GM19452 (cell line): Measurements from ENCODE around the gene TDRD12.
"Not testable (repeated sequence)": the region's sequence is repeated elsewhere in the genome, so short reads cannot be mapped to it uniquely, and the experiment has no call there.

Experiments
- ATAC-seq: cut with Tn5 transposase; IDR thresholded peaks from one replicate; pipeline ENCODE4 v1.9.1; 2021; ENCODE audit not compliant: unreplicated experiment

Gene TDRD12

DNA sequence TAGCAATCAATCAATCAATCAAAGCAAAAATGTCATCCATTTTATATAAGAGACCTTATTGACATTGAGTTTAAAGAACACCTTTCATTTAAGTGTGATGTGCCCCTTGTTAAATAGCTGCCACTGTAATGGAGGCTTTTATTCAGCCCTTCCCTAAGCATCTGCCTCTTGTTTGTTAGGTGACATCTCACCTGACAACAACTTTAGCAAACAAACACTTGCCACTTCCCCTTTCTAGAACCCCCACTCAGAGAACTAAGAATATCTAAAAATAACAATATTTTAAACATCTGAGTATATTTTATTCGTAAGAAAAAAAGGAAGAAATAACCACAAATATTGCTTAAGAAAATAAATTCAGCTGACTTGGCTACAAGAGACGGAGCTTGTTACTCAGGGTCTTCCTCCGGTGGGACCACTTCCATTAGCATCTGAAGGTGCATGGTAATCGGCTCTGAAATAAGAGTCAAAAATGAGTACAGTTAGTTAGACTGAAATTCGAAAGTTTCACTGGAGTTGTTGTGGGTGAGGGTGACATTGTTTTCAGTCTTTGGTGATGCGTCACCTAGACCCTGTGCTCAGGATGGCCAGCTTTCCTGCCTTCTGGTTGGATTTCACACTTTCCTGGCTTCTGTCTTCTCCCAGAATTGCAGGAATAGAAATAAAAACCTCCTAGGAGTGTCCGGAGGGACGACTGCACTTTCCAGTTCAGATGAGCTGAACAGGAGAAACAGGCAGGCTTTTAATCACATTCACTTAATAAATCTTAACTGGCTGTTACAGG, 110.9 kb downstream of the TDRD12 start:
- no peak for ATAC-seq

DNA sequence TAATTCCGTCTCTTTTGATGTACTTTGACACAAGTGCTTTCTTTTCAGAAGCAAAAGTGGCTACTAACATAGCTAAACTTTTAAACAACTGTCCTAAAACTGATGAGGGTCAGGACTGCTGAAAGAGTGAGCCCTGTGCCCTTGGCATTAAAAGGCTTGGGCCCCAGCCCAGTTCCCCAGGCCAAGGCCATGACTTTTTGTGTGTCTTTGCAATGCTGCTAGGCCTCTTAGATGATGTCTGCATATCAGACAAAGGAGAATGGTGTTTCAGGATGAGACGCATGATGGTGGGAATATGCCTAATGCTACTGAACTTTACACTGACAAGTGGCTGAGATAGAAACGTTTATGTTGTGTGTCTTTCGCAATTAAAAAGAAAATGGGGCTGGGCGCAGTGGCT, 112.0 kb downstream of the TDRD12 start:
- ATAC-seq = no peak

DNA sequence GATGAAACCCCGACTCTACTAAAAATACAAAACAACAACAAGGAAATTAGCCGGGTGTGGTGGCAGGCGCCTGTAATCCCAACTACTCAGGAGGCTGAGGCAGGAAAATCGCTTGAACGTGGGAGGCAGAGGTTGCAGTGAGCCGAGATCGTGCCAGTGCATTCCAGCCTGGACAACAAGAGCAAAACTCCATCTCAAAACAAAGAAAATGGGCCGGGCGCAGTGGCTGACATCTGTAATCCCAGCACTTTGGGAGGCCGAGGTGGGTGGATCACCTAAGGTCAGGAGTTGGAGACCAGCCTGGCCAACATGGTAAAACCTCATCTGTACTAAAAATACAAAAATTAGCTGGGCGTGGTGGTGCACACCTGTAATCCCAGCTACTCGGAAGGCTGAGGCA, 112.5 kb downstream of the TDRD12 start:
- ATAC-seq = not testable (repeated sequence)

DNA sequence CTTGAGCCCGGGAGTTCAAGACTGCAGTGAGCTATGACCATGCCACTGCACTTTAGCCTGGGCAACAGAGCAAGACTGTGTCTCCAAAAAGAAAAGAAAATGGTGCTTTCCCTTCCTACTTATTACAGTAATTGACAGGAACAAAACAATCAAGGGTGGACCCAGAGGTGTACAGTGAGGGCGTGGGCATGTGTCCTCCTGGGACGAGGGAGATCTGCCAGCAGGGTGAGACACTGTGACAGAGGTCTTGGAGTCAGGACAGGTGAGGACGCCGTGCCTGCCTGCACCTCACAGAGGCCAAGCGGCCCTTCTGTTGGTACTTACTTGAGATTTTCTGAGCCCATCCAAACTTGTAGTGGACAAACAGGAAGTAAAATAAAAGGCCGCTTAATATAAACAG, 113.3 kb downstream of the TDRD12 start:
- ATAC-seq = not testable (repeated sequence)

DNA sequence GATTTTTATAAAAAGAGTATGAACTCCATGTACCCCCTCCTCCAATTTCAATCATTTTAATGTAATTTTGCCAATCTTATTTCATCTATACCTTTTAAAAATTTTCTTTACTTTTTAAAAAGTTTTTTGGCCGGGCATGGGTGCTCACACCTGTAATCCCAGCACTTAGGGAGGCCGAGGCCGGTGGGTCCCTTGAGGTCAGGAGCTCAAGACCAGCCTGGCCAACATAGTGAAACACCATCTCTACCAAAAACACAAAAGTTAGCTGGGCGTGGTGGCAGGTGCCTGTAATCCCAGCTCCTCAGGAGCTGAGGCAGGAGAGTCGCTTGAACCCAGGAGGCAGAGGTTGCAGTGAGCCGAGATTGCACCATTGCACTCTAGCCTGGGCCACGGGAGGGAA, 113.8 kb downstream of the TDRD12 start:
- not testable (repeated sequence) for ATAC-seq

DNA sequence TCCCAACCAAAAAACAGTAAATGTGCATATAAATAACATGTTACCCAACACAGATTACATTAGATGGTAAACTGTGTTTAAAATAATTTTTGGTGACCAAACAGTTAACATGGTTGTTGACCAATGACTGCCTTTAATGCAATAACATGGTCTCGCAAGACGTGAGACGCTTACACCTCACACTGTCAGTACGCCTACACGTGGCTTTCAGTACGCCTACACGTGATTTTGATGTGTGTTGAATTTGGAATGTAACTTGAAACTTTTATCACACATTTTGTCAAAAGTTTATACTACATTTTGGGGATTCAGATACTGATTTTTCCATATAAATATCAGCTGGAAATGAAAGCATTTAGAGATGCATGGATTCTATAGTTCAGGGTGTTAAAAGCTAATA, 118.0 kb downstream of the TDRD12 start:
- no peak for ATAC-seq

DNA sequence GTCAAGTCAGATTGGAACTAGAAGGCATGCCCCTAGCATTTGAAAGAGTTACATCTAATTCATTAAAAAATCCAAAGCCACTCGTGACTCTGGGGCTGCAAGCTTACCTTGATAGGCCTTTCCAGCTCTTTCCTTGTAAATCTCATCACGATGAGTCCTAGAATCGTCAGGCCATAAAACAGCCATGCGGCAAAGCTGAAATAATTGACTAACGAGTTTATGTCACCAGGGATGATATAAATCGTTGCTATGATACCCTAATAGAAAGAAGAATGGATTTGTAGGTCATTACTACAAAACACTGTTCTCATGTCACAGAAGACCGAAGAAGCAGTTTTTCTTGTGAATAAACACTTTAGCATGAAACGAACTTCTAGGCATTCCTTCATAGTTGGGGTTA, 122.5 kb downstream of the TDRD12 start:
- no peak for ATAC-seq

DNA sequence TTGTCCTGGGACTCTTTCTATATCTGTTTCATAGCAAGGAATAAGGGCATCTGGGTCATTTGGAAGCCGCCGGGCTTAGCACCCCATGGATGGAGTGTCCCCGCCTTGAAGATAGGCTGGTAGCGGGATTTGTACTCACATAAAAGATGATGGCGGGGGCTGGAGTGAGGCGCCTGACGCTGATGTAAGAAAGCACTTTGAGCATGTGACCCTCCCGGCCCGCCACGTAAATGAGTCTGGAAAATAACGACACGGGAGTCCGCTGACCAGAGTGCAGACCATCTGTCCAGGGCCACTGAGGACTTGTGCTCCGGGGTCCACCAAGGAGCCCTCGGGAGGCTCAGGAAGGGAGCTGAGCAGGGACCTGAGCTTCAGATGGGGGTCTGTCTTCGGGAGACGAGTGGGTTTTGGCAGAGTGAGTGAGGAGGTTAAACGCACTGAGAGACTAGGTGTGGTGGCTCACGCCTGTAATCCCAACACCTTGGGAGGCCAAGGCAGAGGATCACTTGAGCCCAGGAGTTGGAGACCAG, 124.2 kb downstream of the TDRD12 start:
- no peak for ATAC-seq

DNA sequence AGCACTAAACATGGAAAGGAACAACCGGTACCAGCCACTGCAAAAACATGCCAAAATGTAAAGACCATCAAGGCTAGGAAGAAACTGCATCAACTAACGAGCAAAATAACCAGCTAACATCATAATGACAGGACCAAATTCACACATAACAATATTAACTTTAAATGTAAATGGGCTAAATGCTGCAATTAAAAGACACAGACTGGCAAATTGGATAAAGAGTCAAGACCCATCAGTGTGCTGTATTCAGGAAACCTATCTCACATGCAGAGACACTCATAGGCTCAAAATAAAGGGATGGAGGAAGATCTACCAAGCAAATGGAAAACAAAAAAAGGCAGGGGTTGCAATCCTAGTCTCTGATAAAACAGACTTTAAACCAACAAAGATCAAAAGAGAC, 128.5 kb downstream of the TDRD12 start:
- ATAC-seq = not testable (repeated sequence)

DNA sequence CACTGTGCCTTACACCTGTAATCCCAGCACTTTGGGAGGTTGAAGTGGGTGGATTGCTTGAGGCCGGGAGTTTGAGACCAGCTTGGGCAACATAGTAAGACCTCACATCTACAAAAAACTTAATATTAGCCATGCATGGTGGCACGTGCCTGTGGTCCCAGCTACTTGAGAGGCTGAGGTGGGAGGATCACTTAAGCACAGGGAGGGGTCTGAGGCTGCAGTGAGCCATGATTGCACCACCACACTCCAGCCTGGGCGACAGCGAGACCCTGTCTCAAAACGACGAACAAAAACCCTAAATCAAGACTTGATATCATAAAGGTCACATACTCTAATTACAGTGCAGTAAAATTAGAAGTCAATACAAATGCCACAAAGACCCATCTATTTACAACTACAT, 132.6 kb downstream of the TDRD12 start:
- no peak for ATAC-seq

DNA sequence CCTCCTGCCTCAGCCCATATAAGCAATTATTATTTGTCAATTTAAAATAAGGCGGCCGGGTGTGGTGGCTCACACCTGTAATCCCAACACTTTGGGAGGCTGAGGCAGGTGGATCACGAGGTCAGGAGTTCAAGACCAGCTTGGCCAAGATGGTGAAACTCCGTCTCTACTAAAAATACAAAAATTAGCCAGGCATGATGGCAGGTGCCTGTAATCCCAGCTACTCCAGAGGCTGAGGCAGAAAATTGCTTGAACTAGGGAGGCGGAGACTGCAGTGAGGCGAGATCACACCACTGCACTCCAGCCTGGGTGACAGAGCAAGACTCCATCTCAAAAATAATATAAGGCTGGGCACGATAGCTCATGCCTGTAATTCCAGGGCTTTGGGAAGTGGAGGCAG, 137.3 kb downstream of the TDRD12 start:
- ATAC-seq = not testable (repeated sequence)

DNA sequence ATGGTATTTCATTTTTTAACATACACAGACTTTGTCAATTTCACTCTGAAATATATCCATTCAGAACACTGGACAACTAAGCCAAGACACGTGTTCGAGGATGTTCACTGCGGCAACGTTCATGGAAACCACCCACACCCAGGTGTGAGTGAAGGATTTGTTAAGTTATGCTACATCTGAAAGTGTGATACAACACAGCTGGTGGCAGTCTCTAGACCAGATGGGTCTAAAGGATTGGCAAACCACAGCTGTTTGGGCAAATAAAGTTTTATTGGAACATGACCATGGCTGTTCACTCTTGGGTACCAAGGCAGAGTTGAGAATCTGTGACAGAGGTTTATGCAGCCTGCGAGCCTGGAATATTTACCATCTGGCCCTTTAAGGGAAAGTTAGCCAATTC, 138.0 kb downstream of the TDRD12 start:
- ATAC-seq = no peak

DNA sequence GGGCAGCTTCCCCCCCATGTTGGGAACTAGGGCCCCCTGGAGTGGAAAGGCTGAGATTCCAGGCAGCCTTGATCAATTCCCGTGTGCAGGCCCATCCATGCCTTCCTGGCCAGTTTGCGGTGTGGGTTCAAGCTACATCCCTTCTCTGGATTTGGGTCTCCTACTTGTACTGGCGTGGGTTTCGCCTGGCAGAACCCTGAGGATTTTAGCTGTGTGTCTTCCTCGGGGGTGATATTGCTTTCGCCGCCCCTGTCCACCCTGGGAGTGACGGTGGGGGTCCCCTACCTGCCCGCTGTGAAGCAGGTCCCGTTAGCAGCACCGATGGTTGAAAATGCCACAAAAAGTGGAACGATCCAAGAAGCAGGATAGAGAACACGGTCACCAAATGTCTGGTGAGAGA, 138.6 kb downstream of the TDRD12 start:
- no peak for ATAC-seq

DNA sequence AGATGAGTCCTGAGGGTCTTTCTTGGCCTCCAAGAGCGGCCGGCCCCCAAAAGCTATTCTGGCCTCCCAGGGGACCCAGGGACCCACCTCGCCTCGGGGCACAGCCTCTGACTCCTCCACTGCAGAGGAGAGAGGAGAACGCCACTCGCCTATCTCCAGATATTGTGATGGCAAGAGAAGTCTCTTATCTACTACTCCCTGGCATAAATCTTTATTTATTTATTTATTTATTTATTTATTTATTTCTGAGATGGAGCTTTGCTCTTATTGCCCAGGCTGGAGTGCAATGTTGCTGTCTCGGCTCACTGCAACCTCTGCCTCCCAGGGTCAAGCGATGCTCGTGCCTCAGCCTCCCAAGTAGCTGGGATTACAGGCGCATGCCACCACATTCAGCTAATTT, 139.0 kb downstream of the TDRD12 start:
- ATAC-seq = no peak

DNA sequence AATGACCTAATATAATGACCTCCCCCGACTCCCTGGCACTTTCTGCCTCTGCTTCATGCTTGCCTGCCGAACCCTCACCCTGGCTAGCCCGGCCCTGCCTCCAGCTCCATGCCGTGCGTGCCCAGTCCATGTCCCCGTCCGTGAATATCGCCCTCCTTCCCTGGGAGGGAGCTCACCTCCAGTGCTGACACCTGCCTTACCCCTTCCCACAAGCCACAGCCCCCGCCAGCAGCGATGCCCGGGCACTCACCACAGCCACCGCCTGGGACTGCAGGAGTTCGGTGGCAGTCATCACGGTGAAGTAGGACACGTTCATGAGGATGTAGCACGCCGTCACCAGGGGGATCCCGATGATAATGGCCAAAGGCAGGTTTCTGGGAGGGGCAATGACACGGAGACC, 140.0 kb downstream of the TDRD12 start:
- no peak for ATAC-seq

DNA sequence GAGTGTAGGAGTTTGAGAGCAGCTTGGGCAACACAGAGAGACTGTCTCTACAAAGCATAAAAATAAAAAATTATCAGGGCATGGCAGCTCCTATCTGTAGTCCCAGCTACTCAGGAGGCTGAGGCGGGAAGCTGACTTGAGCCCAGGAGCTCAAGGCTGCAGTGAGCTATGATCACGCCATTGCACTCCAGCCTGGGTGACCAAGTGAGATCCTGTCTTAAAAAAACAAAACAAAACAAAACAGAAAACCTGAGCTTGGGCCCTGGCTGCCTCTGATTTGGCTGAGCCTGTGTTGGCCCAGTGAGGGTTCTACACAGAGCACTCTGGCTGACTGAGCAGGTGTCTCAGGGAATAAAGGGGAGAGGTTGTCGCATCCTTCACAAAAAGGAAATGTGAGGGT, 142.0 kb downstream of the TDRD12 start:
- ATAC-seq = no peak

DNA sequence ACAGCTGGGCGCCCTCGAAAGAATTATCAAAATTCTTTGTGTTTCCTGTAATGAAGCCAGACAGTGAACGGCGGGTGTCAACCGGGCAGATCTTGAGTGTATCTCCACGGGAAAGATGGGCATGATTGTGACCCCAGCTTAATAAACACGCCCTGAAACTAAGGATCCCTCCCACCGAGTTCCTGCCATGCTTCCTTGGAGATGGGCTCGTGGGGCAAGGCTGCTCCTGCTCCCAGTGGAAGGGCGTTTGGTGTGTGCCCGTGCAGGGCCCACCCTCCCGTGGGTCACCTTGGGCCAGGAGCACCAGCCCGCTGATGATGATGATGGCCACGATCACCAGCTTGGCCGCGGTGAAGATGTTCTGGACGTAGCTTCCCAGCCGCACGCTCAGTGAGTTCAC, 142.6 kb downstream of the TDRD12 start:
- ATAC-seq = no peak

DNA sequence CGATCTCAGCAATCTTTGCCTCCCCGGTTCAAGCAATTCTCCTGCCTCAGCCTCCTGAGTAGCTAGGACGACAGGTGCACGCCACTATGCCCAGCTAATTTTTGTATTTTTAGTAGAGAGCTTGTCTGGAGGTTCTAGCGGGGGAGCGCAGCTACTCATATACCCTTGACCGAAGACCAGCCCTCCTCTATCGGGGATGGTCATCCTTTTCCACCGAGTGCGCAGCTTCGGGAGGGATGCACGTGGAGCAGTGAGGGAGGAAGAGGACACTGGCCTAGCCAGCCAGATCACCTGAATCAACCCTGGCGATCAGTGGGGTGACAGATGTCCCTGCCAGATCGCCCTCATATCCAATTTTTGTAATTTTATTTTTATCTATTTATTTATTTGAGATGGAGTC, 143.2 kb downstream of the TDRD12 start:
- ATAC-seq = no peak

DNA sequence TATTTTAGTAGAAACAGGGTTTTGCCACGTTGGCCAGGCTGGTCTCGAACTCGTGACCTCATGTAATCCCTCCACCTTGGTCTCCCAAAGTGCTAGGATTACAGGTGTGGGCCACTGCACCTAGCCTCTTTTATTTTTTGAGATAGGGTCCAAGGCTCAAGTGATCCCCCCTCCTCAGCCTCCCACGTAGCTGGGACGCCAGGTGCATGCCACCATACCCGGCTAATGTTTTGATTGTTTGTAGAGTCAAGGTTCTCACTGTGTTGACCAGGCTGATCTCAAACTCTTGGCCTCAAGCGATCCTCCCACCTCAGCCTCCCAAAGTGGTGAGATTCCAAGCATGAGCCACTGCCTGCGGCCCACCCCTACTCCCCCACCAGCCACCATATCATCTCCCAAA, 143.7 kb downstream of the TDRD12 start:
- no peak for ATAC-seq

DNA sequence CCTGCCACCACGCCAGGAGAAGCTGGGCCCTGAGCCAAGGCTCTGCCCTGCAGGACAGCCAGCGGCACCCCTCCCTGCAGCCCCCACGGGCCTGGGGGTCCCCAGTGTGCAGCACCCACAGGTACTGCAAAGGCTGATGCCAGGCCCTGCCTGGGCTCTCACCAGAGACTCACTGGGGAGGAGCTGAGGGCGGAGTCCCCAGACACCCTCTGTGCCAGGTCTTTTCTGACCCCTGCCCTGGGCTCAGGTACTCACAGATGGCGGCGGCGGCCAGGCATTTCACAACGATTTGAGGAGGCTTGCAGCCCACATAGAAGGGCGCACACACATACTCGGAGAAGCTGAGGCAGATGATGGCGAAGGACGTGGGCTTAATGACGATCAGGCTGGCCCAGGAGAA, 144.3 kb downstream of the TDRD12 start:
- no peak for ATAC-seq

DNA sequence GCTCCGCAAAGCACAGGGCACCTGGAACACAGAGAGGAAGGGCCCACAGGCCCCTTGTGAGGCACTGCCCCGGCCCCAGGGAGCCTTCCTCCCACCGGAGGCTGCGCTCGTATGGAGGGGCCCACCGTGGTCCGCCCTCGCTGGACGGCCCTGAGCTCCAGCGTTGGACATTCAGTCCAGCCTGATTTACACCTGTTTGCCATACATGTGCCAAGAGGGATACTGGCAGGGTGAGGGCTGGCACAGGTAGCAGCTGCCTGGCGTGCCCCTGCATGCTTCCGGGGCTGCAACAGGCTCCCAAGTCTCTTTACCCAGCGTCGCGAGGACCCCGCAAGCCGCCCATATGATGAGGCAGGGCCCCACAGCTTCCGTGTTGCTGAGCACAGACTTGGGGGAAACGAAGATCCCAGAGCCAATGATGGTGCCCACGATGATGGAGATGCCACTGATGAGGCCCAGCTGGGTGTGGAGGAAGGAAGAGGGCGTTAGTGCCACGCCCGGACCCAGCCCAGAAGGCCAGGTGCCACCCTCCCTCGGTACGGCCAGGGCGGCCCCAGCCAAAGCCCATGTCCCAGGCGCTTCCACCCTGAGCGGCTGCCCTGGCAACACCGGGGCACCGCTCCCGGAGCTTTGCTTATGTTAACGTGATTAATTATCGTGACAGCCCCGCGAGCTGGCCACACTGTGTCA, 144.9 kb downstream of the TDRD12 start:
- ATAC-seq = no peak

DNA sequence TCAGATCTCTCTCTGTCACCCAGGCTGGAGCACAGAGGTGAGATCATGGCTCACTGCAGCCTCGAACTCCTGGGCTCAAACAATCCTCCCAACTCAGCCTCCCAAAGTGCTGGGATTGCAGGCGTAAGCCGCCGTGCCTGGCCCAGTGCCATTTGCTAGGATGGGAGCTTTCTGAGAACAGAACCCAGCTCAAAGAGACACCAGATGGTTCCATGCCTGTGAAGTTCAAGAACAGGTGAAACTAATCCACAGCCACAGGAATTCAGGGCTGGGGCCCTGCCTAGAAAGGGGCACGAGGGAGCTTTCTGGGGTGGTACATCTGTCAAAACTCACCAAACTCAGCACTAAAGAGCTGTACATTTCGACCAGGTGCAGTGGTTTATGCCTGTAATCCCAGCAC, 145.8 kb downstream of the TDRD12 start:
- no peak for ATAC-seq
